ENCODE results near the gene BCKDHB.

Gene BCKDHB

GRCh38 chr6:80245043-80245442, 138.6 kb downstream of the BCKDHB start:
- H3K36me3 ChIP-seq (ENCODE audit: control insufficient read depth in 2 of 2, insufficient read depth in 2 of 2, low read length in 2 of 2), result no peaks in the 10 kb centered on the region
- H3K9me3 ChIP-seq (ENCODE audit: control insufficient read depth in 2 of 2, low read length in 2 of 2), result no peaks in the 10 kb centered on the region
- no peaks in the 10 kb centered on the region for H3K4me1 ChIP-seq (ENCODE audit: control insufficient read depth in 2 of 2, insufficient read depth in 2 of 2, low read length in 2 of 2)
- H3K27me3 ChIP-seq (ENCODE audit: control insufficient read depth in 2 of 2, insufficient read depth in 2 of 2, low read length in 2 of 2), result no peaks in the 10 kb centered on the region
- H3K27ac ChIP-seq (ENCODE audit: low read depth in 2 of 2, low read length in 2 of 2), result no peak overlapping the region
- no peak overlapping the region for H3K9ac ChIP-seq (ENCODE audit: low read depth in 1 of 2, low read length in 2 of 2)
- H3K4me3 ChIP-seq (ENCODE audit: low read length in 2 of 2), result no peak overlapping the region

- H3K36me3 ChIP-seq (ENCODE audit: control insufficient read depth in 2 of 2, insufficient read depth in 2 of 2, low read length in 2 of 2), result no peaks in the 10 kb centered on the region
- no peaks in the 10 kb centered on the region for H3K9me3 ChIP-seq (ENCODE audit: control insufficient read depth in 2 of 2, low read length in 2 of 2)
- no peaks in the 10 kb centered on the region for H3K27me3 ChIP-seq (ENCODE audit: control insufficient read depth in 2 of 2, insufficient read depth in 2 of 2, low read length in 2 of 2)
- no peak overlapping the region for H3K4me3 ChIP-seq (ENCODE audit: low read length in 2 of 2)
- H3K27ac ChIP-seq (ENCODE audit: low read depth in 2 of 2, low read length in 2 of 2), result no peak overlapping the region
- no peak overlapping the region for H3K9ac ChIP-seq (ENCODE audit: low read depth in 1 of 2, low read length in 2 of 2)
- no peaks in the 10 kb centered on the region for H3K4me1 ChIP-seq (ENCODE audit: control insufficient read depth in 2 of 2, insufficient read depth in 2 of 2, low read length in 2 of 2)
Measured at GRCh38 chr6:80249897-80250296, 143.4 kb downstream of the BCKDHB start.

GRCh38 chr6:80250391-80250997, 144.0 kb downstream of the BCKDHB start:
- Histone ChIP-seq H3K27ac (ENCODE audit: low read depth in 2 of 2, low read length in 2 of 2) (no peak overlapping the region), H3K27me3 (ENCODE audit: control insufficient read depth in 2 of 2, insufficient read depth in 2 of 2, low read length in 2 of 2) (no peaks in the 10 kb centered on the region), H3K4me3 (ENCODE audit: low read length in 2 of 2) (no peak overlapping the region), H3K4me1 (ENCODE audit: control insufficient read depth in 2 of 2, insufficient read depth in 2 of 2, low read length in 2 of 2) (no peaks in the 10 kb centered on the region), H3K9ac (ENCODE audit: low read depth in 1 of 2, low read length in 2 of 2) (no peak overlapping the region), H3K36me3 (ENCODE audit: control insufficient read depth in 2 of 2, insufficient read depth in 2 of 2, low read length in 2 of 2) (no peaks in the 10 kb centered on the region), H3K9me3 (ENCODE audit: control insufficient read depth in 2 of 2, low read length in 2 of 2) (no peaks in the 10 kb centered on the region)

- Histone ChIP-seq H3K4me1 (ENCODE audit: control insufficient read depth in 2 of 2, insufficient read depth in 2 of 2, low read length in 2 of 2) (no peaks in the 10 kb centered on the region), H3K27ac (ENCODE audit: low read depth in 2 of 2, low read length in 2 of 2) (no peak overlapping the region), H3K4me3 (ENCODE audit: low read length in 2 of 2) (no peak overlapping the region), H3K27me3 (ENCODE audit: control insufficient read depth in 2 of 2, insufficient read depth in 2 of 2, low read length in 2 of 2) (no peaks in the 10 kb centered on the region), H3K9ac (ENCODE audit: low read depth in 1 of 2, low read length in 2 of 2) (no peak overlapping the region), H3K36me3 (ENCODE audit: control insufficient read depth in 2 of 2, insufficient read depth in 2 of 2, low read length in 2 of 2) (no peaks in the 10 kb centered on the region), H3K9me3 (ENCODE audit: control insufficient read depth in 2 of 2, low read length in 2 of 2) (no peaks in the 10 kb centered on the region)
Measured at GRCh38 chr6:80251321-80251720, 144.8 kb downstream of the BCKDHB start.

- no peak overlapping the region for H3K9ac ChIP-seq (ENCODE audit: low read depth in 1 of 2, low read length in 2 of 2)
- H3K36me3 ChIP-seq (ENCODE audit: control insufficient read depth in 2 of 2, insufficient read depth in 2 of 2, low read length in 2 of 2), result no peaks in the 10 kb centered on the region
- no peaks in the 10 kb centered on the region for H3K4me1 ChIP-seq (ENCODE audit: control insufficient read depth in 2 of 2, insufficient read depth in 2 of 2, low read length in 2 of 2)
- no peaks in the 10 kb centered on the region for H3K9me3 ChIP-seq (ENCODE audit: control insufficient read depth in 2 of 2, low read length in 2 of 2)
- H3K4me3 ChIP-seq (ENCODE audit: low read length in 2 of 2), result no peak overlapping the region
- H3K27ac ChIP-seq (ENCODE audit: low read depth in 2 of 2, low read length in 2 of 2), result no peak overlapping the region
- no peaks in the 10 kb centered on the region for H3K27me3 ChIP-seq (ENCODE audit: control insufficient read depth in 2 of 2, insufficient read depth in 2 of 2, low read length in 2 of 2)
Measured at GRCh38 chr6:80254716-80255115, 148.2 kb downstream of the BCKDHB start.

- H3K4me3 ChIP-seq (ENCODE audit: low read length in 2 of 2), result no peak overlapping the region
- H3K36me3 ChIP-seq (ENCODE audit: control insufficient read depth in 2 of 2, insufficient read depth in 2 of 2, low read length in 2 of 2), result no peaks in the 10 kb centered on the region
- H3K9me3 ChIP-seq (ENCODE audit: control insufficient read depth in 2 of 2, low read length in 2 of 2), result no peaks in the 10 kb centered on the region
- H3K27ac ChIP-seq (ENCODE audit: low read depth in 2 of 2, low read length in 2 of 2), result no peak overlapping the region
- H3K27me3 ChIP-seq (ENCODE audit: control insufficient read depth in 2 of 2, insufficient read depth in 2 of 2, low read length in 2 of 2), result no peaks in the 10 kb centered on the region
- H3K9ac ChIP-seq (ENCODE audit: low read depth in 1 of 2, low read length in 2 of 2), result no peak overlapping the region
- H3K4me1 ChIP-seq (ENCODE audit: control insufficient read depth in 2 of 2, insufficient read depth in 2 of 2, low read length in 2 of 2), result no peaks in the 10 kb centered on the region
Measured at GRCh38 chr6:80256691-80257090, 150.2 kb downstream of the BCKDHB start.

GRCh38 chr6:80259118-80259517, 152.6 kb downstream of the BCKDHB start:
- no peaks in the 10 kb centered on the region for H3K36me3 ChIP-seq (ENCODE audit: control insufficient read depth in 2 of 2, insufficient read depth in 2 of 2, low read length in 2 of 2)
- no peaks in the 10 kb centered on the region for H3K4me1 ChIP-seq (ENCODE audit: control insufficient read depth in 2 of 2, insufficient read depth in 2 of 2, low read length in 2 of 2)
- no peak overlapping the region for H3K9ac ChIP-seq (ENCODE audit: low read depth in 1 of 2, low read length in 2 of 2)

GRCh38 chr6:80263585-80263984, 157.1 kb downstream of the BCKDHB start:
- Histone ChIP-seq H3K27me3 (ENCODE audit: control insufficient read depth in 2 of 2, insufficient read depth in 2 of 2, low read length in 2 of 2) (no peaks in the 10 kb centered on the region), H3K4me1 (ENCODE audit: control insufficient read depth in 2 of 2, insufficient read depth in 2 of 2, low read length in 2 of 2) (no peaks in the 10 kb centered on the region), H3K4me3 (ENCODE audit: low read length in 2 of 2) (no peak overlapping the region), H3K9me3 (ENCODE audit: control insufficient read depth in 2 of 2, low read length in 2 of 2) (no peaks in the 10 kb centered on the region), H3K27ac (ENCODE audit: low read depth in 2 of 2, low read length in 2 of 2) (no peak overlapping the region), H3K36me3 (ENCODE audit: control insufficient read depth in 2 of 2, insufficient read depth in 2 of 2, low read length in 2 of 2) (no peaks in the 10 kb centered on the region), H3K9ac (ENCODE audit: low read depth in 1 of 2, low read length in 2 of 2) (no peak overlapping the region)

More at GRCh38 chr6:80259118-80259517, 152.6 kb downstream of the BCKDHB start:
- Histone ChIP-seq H3K9me3 (ENCODE audit: control insufficient read depth in 2 of 2, low read length in 2 of 2) (no peaks in the 10 kb centered on the region), H3K27ac (ENCODE audit: low read depth in 2 of 2, low read length in 2 of 2) (no peak overlapping the region), H3K4me3 (ENCODE audit: low read length in 2 of 2) (no peak overlapping the region), H3K27me3 (ENCODE audit: control insufficient read depth in 2 of 2, insufficient read depth in 2 of 2, low read length in 2 of 2) (no peaks in the 10 kb centered on the region)

GRCh38 chr6:80268865-80269730, 162.6 kb downstream of the BCKDHB start:
- Histone ChIP-seq H3K27ac (ENCODE audit: low read depth in 2 of 2, low read length in 2 of 2) (no peak overlapping the region), H3K27me3 (ENCODE audit: control insufficient read depth in 2 of 2, insufficient read depth in 2 of 2, low read length in 2 of 2) (no peaks in the 10 kb centered on the region), H3K9me3 (ENCODE audit: control insufficient read depth in 2 of 2, low read length in 2 of 2) (no peaks in the 10 kb centered on the region), H3K4me3 (ENCODE audit: low read length in 2 of 2) (no peak overlapping the region), H3K9ac (ENCODE audit: low read depth in 1 of 2, low read length in 2 of 2) (no peak overlapping the region), H3K36me3 (ENCODE audit: control insufficient read depth in 2 of 2, insufficient read depth in 2 of 2, low read length in 2 of 2) (no peaks in the 10 kb centered on the region), H3K4me1 (ENCODE audit: control insufficient read depth in 2 of 2, insufficient read depth in 2 of 2, low read length in 2 of 2) (no peaks in the 10 kb centered on the region)

GRCh38 chr6:80271074-80271473, 164.6 kb downstream of the BCKDHB start:
- H3K27me3 ChIP-seq (ENCODE audit: control insufficient read depth in 2 of 2, insufficient read depth in 2 of 2, low read length in 2 of 2), result no peaks in the 10 kb centered on the region
- H3K27ac ChIP-seq (ENCODE audit: low read depth in 2 of 2, low read length in 2 of 2), result no peak overlapping the region
- no peaks in the 10 kb centered on the region for H3K4me1 ChIP-seq (ENCODE audit: control insufficient read depth in 2 of 2, insufficient read depth in 2 of 2, low read length in 2 of 2)
- no peak overlapping the region for H3K4me3 ChIP-seq (ENCODE audit: low read length in 2 of 2)
- H3K9ac ChIP-seq (ENCODE audit: low read depth in 1 of 2, low read length in 2 of 2), result no peak overlapping the region
- no peaks in the 10 kb centered on the region for H3K36me3 ChIP-seq (ENCODE audit: control insufficient read depth in 2 of 2, insufficient read depth in 2 of 2, low read length in 2 of 2)
- H3K9me3 ChIP-seq (ENCODE audit: control insufficient read depth in 2 of 2, low read length in 2 of 2), result no peaks in the 10 kb centered on the region
